NCI-H2107 treated with DMSO at 0.1 percent for 48 hours (cell line): ENCODE results near the gene CLSTN1.
"Not testable (repeated sequence)": the region's sequence is repeated elsewhere in the genome, so short reads cannot be mapped to it uniquely, and the experiment has no call there.

Experiments used
- DNase-seq: peaks from one replicate; lab custom pipeline; 2025; ENCODE audit not compliant: unreplicated experiment; lab: John Stamatoyannopoulos, UW

CLSTN1 gene

GRCh38 chr1:9798236-9799130 is 25.3 kb downstream of the CLSTN1 start:
- DNase-seq = no peak

- DNase-seq = no peak
These were observed 26.7 kb downstream of the CLSTN1 start for GRCh38 chr1:9797049-9797448.

GRCh38 chr1:9794081-9794480 is 29.7 kb downstream of the CLSTN1 start:
- DNase-seq = no peak

GRCh38 chr1:9793291-9793690 is 30.5 kb downstream of the CLSTN1 start:
- no peak for DNase-seq

- DNase-seq = peak; percentile 32
These were observed 31.4 kb downstream of the CLSTN1 start for GRCh38 chr1:9792156-9793042.

GRCh38 chr1:9789700-9790099 is 34.1 kb downstream of the CLSTN1 start:
- not testable (repeated sequence) for DNase-seq

- no peak for DNase-seq
These were observed 36.1 kb downstream of the CLSTN1 start for GRCh38 chr1:9787702-9788101.

- DNase-seq = no peak
These were observed 38.4 kb downstream of the CLSTN1 start for GRCh38 chr1:9785406-9785805.

- no peak for DNase-seq
These were observed 39.1 kb downstream of the CLSTN1 start for GRCh38 chr1:9784508-9785133.

- DNase-seq = no peak
These were observed 40.9 kb downstream of the CLSTN1 start for GRCh38 chr1:9782897-9783296.

- no peak for DNase-seq
These were observed 41.5 kb downstream of the CLSTN1 start for GRCh38 chr1:9782116-9782751.

- DNase-seq = no peak
These were observed 43.1 kb downstream of the CLSTN1 start for GRCh38 chr1:9780554-9781110.

GRCh38 chr1:9778905-9779304 is 44.9 kb downstream of the CLSTN1 start:
- no peak for DNase-seq

GRCh38 chr1:9776685-9777084 is 47.1 kb downstream of the CLSTN1 start:
- DNase-seq = no peak

- DNase-seq = no peak
These were observed 48.8 kb downstream of the CLSTN1 start for GRCh38 chr1:9774712-9775679.

GRCh38 chr1:9770298-9770697 is 53.5 kb downstream of the CLSTN1 start:
- DNase-seq = no peak

- DNase-seq = no peak
These were observed 54.8 kb downstream of the CLSTN1 start for GRCh38 chr1:9768983-9769382.

GRCh38 chr1:9767964-9768668 is 55.6 kb downstream of the CLSTN1 start:
- no peak for DNase-seq
